GM12873 (cell line): Measurements from ENCODE around the gene KNDC1.

Experiments
- CTCF ChIP-seq: IDR thresholded peaks from 2 replicates; pipeline ENCODE4 v1.5.1; 2012; ENCODE audit warnings: low read depth, mild to moderate bottlenecking, moderate library complexity, low read length, control low read depth; ENCODE audit not compliant: insufficient read depth; ENCODE audit errors: missing control alignments

Gene KNDC1

GRCh38 chr10:133213641-133214467 lies 53.8 kb downstream of the KNDC1 start:
- no peak for TF ChIP-seq CTCF

GRCh38 chr10:133214468-133215410 lies 54.7 kb downstream of the KNDC1 start:
- no peak for TF ChIP-seq CTCF

- TF ChIP-seq CTCF: no peak
These were observed 55.6 kb downstream of the KNDC1 start for GRCh38 chr10:133215586-133215985.

- no peak for TF ChIP-seq CTCF
These were observed 56.8 kb downstream of the KNDC1 start for GRCh38 chr10:133216776-133217175.

GRCh38 chr10:133217800-133218589 lies 58.0 kb downstream of the KNDC1 start:
- no peak for TF ChIP-seq CTCF

- no peak for TF ChIP-seq CTCF
These were observed 58.9 kb downstream of the KNDC1 start for GRCh38 chr10:133218891-133219290.

- TF ChIP-seq CTCF: no peak
These were observed 59.8 kb downstream of the KNDC1 start for GRCh38 chr10:133219782-133220181.
